ENCODE data around the gene EIF2D.

DNA sequence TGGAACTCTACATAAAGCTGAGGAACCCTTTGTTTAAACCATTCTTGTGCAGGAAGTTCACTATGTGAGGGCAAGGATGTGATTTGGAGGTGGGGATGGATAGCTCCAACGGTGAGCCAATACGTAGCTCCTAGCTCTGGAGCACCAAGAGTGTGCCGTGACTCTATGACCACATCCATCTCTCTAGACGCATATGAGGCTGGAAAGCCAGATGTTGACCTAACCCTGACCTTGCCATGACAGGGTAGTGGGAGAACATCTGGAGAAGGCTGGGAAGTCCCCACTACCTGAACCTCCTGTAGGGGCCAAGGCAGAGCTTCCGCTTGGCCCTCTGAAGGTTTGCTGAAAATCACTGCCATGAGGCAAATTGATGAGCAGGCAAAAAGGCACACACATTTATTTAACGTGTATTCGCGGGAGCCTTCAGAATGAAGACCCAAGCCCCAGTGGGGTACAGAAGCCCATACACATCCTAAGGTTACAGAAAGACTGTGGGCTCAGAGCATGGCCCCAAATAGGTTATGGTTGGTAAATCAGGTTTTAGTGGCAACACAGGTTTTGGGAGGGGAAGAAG lies 43.4 kb downstream of the EIF2D start:
- TF ChIP-seq TAF1 (IDR thresholded peaks at IDR 0.05; ENCODE audit: borderline replicate concordance, insufficient read depth, low read length) (no peak), POLR2AphosphoS5 (IDR thresholded peaks at IDR 0.05; ENCODE audit: low read depth, low read length) (no peak)

Measured in PFSK-1 (cell line).